ENCODE data around the gene IRX3.

The IRX3 gene

GRCh38 chr16:54290833-54291655, 4.5 kb upstream of the IRX3 start:
- no peak for DNase-seq

- no peak for DNase-seq
Measured at GRCh38 chr16:54289945-54290832, 3.6 kb upstream of the IRX3 start.

- DNase-seq, result no peak
Measured at GRCh38 chr16:54289242-54289944, 2.8 kb upstream of the IRX3 start.

GRCh38 chr16:54288835-54289241, 2.3 kb upstream of the IRX3 start:
- DNase-seq, result no peak

GRCh38 chr16:54288030-54288834, 1.6 kb upstream of the IRX3 start:
- no peak for DNase-seq

- no peak for DNase-seq
Measured at GRCh38 chr16:54287131-54288029, 793 bp upstream of the IRX3 start.

- no peak for DNase-seq
Measured at GRCh38 chr16:54286090-54286365, 559 bp downstream of the IRX3 start.

GRCh38 chr16:54285414-54286089, 1.0 kb downstream of the IRX3 start:
- no peak for DNase-seq

GRCh38 chr16:54284931-54285413, 1.6 kb downstream of the IRX3 start:
- no peak for DNase-seq

GRCh38 chr16:54284319-54284930, 2.2 kb downstream of the IRX3 start:
- no peak for DNase-seq

GRCh38 chr16:54283725-54284318, 2.8 kb downstream of the IRX3 start:
- no peak for DNase-seq

GRCh38 chr16:54282928-54283724, 3.5 kb downstream of the IRX3 start:
- DNase-seq, result no peak

- peak; percentile 50 for DNase-seq
Measured at GRCh38 chr16:54282202-54282927, 4.2 kb downstream of the IRX3 start.

- no peak for DNase-seq
Measured at GRCh38 chr16:54281535-54282201, 4.9 kb downstream of the IRX3 start.

GRCh38 chr16:54280751-54281150, 5.8 kb downstream of the IRX3 start:
- DNase-seq, result no peak

GRCh38 chr16:54277845-54278703, 8.5 kb downstream of the IRX3 start:
- no peak for DNase-seq

- DNase-seq, result no peak
Measured at GRCh38 chr16:54275956-54276355, 10.6 kb downstream of the IRX3 start.
